HG03521 (cell line): ENCODE results near the gene COX15.
"Not testable (repeated sequence)": the region's sequence is repeated elsewhere in the genome, so short reads cannot be mapped to it uniquely, and the experiment has no call there.

ENCODE experiments used
- ATAC-seq: cut with Tn5 transposase; IDR thresholded peaks from one replicate; pipeline ENCODE4 v1.9.1; 2021; ENCODE audit warnings: mild to moderate bottlenecking, moderate library complexity; ENCODE audit not compliant: unreplicated experiment

The COX15 gene

DNA sequence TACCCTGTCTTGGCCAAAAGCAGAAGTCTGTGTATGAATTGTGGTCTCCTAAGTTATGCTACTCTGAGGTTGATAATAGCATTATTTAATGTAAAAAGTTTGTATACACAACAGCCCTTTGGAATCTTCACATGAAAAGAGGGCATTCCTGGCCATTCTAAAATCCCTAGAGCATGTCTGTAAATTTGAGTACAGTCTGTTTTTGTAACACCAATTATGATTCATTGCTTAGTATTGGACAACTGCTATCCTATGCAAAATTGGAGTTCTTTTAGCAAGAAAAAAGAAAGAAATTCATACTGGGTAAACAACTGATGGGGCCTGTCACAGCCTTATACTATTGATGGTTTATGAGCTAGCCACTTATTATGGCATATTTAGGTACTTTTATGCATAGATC is 10.3 kb upstream of the COX15 start:
- no peak for ATAC-seq

DNA sequence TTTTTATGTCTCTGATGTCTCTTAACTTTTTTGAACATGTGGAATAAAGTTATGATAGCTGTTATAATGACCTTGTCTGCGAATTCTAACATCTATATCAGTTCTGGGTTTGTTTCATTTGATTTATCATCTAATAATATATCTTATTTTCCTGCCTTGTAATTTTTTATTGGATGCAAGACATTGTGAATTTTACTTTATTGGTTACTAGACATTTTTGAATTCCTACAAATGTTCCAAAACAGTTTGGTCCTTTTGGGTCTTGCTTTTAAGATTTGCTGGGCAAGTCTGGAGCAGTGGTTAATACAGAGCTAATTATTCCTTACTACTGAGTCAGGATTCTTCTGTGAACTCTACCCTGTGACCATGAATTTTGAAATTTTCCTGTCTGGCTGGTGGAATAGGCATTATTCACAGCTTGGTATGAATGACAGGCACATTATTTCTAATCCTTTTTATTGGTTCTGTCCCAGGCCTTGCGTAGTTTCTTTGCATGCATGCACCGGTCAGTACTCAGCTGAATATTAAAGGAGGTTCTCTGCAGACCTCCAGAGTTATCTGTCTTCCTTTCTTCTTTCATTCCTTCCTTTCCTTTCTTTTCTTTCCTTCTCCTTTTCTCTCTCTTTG is 9.1 kb upstream of the COX15 start:
- ATAC-seq: no peak

DNA sequence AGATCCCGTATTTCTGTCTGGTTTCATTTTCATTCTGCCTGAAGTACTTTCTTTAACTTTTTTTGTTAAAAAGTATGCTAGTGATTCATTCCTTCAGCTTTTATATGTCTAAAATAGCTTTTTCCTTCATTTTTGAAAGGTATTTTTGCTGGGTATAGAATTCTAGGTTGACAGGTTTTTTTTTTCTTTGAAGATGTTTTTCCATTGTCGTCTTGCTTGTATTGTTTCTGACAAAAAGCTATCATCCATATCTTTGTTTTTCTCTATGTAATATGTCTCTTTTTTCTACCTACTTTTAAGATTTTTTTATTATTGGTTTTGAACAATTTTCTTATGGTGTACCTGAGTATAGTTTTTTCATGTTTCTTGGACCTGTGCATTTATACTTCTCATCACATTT is 8.3 kb upstream of the COX15 start:
- ATAC-seq: no peak

DNA sequence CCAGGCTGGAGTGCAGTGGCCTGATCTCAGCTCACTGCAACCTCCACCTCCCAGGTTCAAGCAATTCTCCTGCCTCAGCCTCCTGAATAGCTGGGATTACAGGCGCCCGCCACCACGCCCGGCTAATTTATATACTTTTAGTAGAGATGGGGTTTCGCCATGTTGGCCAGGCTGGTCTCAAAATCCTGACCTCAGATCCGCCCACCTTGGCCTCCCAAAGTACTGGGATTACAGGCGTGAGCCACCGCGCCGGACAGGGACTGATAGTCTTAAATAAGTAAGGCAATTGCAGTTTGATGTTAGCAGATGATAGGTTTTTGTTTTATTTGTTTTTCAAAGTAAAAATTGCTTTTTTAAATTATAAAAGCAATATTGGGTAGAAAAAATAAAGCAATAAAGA is 2.2 kb upstream of the COX15 start:
- ATAC-seq: not testable (repeated sequence)

DNA sequence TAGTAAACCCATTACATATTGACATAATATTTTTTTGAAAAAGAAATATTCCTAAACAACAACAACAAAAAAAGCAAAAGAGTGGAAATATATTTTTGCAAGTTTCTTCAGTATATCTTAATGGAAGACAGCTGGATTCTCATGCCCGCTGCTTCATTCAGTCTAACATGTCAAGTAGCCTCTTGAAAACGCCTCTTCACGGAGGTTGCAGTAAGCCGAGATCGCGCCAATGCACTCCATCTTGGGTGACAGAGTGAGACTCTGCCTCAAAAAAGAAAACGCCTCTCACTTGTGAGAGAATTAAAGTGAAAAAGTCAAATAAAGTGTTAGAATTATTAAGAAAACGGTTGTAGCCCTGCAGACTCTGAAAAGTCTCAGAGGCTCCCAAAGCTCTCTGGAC is 1.4 kb upstream of the COX15 start:
- no peak for ATAC-seq

DNA sequence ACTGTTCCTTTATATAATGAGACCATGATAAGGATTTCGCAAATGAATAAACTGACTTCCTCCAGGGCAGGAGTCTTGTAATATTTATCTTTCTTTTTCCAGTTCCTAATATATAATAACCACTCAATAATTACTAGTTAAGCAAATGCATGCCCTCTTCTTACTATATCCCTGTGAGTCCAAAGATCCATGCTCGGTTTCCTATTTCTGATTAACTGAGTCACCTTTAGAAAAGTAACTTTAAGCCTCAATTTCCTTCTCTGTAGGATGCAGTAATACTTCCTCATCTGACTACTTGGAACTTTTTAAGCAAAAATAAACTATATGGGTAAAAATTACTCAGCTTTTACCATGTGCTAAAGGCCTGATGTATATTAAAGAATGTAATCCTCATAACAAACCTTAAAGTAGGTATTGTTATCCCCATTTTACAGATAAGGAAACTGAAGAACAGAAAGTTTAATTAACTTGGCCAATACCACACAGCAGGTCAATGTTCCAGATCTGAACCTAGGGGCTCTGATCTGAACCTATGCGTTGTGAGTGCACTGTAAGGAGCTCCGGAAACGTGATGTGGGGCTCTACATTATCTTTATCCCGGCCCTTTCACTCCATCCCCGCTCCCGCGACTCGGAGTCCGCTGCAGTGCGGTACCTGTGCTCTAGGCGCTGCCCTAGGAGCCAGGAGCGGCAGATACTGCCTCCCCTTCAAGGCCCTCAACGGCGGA is 458 bp downstream of the COX15 start:
- no peak for ATAC-seq

DNA sequence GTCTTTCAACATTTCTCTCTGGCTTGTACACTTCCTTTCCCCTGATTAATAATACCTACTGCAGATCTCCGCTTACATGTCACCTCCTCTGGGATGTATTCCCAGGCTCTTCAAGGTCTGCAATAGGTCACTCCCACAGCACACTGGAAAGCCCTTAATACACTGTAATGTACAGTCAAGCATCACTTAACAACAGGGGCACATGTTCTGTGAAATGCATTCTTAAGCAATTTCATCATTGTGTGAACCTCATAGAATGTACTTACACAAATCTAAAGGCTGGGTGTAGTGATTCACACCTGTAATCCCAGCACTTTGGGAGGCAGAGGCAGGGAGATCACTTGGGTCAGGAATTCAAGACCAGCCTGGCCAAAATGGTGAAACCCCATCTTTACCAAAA is 1.9 kb downstream of the COX15 start:
- no peak for ATAC-seq

DNA sequence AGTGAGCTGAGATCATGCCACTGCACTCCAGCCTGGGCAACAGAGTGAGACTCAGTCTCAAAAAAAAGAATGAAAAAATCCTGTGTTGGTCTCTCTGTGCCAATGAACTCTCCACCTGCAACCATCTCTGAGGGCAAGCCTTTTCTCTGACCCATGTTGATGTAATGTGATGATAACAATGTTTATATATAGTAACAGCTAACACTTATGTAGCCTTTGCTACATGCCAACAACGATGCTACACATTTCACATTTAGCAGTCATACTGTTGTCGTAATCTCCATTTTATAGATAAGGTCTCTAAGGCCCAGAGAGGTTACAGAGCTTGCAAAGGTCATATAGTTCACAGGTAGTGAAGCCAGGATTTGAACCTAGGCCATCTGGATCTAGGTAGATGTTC is 11.5 kb downstream of the COX15 start:
- no peak for ATAC-seq

DNA sequence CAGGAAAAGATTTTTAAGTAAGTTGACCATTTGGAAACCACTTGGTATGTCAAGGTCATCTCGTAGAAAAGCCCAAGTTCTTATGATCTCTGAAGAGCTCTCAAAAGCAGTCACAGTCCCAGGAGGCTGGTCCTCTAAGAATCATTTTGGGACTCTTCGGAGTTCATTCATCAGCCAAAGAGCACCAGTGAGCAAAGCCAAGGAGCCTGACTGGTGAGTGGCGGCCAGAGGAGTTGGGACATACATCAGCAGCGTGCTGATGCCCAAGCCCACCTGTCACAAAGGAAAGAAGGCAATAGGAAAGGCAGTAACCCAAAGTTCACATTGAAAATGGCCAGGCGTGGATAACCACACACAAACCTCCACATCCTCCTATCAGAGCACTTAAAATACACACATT is 17.5 kb downstream of the COX15 start:
- no peak for ATAC-seq

DNA sequence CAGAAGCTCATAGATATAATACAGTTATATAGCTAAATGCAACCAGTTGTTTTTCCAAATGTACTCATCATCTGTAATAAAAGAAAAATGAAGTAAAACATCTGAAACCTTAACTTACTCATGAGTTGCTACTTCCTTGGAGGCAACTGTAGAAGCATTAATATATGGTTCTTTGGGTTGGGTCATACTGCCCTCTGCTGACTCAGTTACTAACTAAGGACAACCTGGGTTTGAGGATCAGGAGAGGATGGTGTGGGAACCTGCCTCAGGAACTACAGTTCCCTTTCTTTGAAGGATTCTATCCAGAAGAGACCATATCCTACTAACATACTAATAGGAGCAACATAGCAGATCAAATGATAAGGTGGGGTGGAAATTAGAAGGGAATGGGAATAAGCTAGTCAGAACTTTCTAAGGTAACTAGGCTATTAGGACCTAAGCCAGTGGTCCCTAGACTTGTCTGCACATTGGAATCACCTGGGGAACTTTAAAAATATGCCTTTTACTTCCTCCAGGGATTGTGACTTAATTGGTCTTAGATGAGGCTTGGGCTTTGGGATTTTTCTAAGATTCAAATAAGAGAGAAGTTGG is 20.7 kb downstream of the COX15 start:
- no peak for ATAC-seq

DNA sequence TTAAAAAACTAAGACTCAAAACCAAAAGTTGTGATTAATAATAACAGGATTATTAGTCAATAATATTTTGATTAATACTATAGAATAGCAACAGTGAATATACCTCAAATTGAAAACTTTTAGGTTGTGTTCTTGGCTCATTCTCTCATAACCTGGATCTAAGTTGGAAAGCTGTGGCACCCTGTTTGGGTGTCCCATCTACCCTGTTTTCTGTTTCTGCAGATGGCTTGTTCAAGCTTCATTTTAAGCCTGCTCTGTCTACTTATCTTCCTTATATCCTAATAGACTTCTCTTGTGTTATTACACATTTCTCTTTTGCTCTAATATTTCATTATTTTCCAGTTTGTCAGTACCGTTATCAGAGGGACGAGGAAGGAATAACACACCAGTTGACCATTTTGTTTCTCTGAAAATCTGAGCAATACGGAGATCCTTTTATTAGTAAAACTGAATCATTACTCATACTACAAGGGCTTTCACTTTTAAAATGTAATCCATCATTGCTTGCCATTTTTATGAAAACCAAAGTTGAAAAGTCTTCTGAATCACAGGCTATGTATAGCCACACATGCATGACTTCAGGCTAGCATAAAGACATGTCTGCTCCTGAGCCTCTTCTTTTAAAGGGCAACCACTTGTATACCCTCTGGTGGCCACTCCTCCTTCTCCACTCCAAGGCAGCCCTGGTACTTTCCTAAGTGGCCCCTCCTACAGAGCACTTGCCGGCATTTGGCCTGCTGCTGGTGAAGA is 22.3 kb downstream of the COX15 start:
- ATAC-seq: no peak

DNA sequence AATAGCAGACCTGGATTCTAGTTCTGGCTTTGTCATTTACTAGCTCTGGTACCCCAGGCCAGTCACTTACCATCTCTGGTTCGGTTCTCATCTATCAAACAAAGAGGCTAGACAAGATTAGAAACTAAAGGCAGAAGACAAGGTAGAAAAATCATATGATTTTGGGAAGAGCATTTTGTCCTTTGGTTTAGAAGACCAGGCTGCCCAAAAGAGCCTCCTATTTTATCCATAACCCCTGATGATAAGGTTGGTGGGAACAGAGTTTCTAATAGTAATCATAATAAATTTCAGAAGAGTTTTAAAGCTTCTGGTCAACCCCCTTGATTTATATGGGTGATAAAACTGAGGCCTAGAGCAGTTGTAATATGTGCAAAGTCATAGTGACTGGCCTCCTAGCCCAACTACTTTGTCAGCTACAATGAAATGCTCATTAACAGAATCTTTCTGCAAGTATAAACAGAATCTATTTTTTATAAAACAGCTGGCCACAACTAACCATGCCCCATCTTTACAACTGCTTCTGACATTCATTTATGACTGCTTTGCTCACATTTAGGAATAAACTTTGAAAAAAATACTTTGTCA is 23.4 kb downstream of the COX15 start:
- ATAC-seq: no peak

DNA sequence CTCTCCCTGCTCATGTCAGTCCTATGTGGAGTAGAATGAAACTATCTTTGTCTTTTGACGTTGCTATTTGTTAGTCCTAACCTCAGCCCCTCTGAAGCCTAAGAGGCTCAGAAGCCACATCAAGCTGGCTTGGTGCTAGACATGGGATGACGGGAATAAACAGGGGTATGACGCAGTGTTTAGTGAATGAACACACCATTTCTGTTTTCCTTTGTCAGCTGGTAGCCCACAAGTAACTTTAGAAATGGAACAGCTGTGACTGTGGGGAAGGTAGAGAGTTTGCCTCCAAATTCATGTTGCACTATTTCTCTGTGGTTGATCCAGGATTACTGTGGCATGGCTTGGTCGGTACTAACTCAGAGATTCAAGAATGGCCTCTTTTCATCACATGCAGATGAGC is 31.3 kb downstream of the COX15 start:
- ATAC-seq: no peak

DNA sequence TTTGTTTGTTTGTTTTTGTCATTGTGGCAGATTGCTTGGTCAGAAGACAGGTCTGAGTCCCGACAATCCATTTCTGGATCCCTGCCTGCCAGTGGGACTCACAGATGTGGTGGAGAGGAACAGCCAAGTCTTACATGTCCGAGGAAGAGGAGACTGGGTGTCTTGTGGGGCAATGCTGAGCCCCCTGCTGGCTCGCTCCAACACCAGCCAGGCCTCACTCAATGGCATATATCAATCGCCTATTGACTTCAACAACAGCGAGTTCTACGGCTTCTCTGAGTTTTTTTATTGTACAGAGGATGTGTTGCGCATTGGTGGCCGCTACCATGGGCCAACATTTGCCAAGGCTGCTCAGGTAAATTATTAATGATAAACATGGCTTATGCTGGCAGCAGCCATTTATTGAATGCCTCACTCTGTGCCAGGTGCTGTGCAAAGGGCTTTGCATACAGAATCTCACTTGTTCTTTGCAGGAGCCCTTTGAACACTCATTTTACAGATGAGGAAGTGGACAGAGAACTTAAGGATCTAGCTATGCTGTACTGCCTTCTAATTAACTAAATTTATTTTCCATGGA is 33.3 kb downstream of the COX15 start:
- ATAC-seq: no peak

DNA sequence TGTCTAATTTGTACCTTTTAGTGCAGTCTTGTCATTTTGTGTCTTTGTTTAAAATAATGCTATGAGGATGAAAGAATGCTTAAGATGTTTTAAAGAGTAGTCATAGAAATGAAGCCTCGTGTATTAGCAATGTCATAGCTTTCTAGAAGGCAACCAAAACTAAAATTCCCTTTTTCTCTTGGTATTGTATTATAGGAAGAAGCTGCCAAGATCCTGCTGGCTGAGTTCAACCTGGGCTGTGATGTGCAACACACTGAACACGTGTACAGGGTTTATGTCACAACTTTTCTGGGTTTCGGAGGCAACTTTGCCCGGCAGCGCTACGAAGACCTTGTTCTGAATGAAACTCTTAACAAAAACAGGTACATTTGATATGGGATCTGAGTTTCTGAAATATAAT is 36.2 kb downstream of the COX15 start:
- ATAC-seq: no peak

DNA sequence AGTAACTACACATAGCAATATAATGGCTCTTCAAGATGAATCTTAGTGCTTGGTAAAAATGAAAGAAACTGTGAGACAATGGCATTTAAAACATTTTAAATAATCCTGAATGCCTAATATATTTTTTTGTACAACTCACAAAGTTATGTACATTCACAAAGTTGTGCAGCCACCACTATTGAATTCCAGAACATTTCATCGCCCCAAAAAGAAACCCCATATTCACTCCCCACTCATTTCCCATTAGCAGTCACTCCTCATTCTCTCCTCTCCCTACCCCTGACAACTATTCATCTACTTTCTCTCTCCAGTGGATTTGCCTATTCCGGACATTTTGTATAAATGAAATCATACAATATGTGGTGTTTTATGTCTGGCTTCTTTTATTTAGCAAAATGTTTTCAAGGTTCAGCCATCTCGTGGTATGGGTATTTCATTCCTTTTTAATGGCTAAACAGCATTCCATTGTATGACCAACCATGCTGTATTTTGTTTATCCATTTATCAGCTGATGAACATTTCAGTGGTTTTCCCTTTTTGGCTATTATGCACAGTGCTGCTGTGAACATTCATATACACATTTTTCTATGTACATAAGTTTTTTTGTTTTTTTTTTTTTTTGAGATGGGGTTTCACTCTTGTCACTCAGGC is 37.9 kb downstream of the COX15 start:
- ATAC-seq: no peak

DNA sequence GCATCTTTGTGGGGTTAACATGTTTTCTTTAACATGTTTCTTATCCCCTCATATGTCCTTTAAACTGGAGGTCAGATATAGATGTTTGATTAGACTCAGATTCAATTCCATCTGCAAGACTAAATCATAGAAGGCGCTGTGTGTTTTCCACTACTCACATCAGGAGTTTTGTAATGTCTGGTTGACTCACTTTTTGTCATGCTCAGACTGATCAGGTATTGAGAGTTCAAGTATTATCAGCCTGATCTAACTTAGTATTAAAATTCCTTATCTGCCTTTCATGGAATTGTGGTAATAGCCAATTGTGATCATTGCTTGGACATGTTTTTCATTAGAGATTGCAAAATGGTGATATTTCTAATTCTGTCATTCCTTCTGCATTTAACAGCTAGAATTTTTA is 42.5 kb downstream of the COX15 start:
- no peak for ATAC-seq

DNA sequence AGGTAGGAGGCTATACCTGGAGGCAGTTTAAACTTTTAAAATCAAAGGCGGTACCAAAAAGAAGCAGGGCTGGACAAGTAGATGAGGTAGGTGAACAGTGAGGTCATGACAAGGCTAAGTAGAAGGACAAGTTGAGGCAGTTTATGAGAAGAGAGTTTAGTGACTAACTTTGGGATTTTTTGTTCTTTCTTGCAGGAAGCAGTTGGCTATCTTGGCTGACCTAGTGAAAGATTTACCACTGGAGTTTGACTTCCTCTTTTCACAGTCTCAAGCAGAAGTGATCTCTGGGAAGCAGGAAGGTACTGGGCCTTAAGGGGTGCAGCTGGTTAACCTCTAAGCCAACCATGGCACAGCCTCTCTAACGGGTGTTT is 46.3 kb downstream of the COX15 start:
- no peak for ATAC-seq

DNA sequence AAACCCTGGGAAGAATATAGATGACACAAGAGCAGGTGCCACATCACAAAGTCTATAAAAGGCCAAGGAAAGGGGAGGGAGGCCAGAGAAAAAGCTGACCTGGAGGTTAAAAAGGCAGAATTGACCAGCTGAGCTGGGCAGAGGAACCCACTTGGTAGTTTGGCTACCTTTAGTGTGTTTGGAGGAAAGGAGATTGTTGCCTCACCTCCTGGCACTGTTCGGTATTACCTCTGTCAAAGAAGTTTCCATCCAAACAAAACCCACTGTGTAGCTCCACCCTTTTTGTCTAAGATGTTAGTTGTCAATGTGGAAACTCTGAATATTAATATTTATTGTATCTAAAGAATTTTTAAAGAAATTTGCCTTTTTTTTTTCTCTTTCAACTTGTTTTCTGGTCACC is 49.2 kb downstream of the COX15 start:
- peak; percentile 54 for ATAC-seq
